GM12878 (cell line): ENCODE results near the gene PCTP.

Experiments used
- CHD1 ChIP-seq: IDR thresholded peaks from 2 replicates; pipeline ENCODE4 v1.6.1; 2012; ENCODE audit warnings: low read depth, low read length, improper control_type of control experiment
- CREM ChIP-seq: IDR thresholded peaks from 2 replicates; pipeline ENCODE4 v1.6.1; 2014; ENCODE audit warnings: antibody characterized with exemption, low read depth
- EP300 ChIP-seq, 2 experiments: fragments of 150-350 bp in 1 of 2; IDR thresholded peaks; 2 replicates each; pipeline ENCODE4 v1.6.1; 2011 to 2012; ENCODE audit warnings: low read depth in 2 of 2, low read length in 2 of 2, borderline replicate concordance in 1 of 2, improper control_type of control experiment in 1 of 2, inconsistent platforms in 1 of 2; ENCODE audit not compliant: control insufficient read depth in 1 of 2
- HCFC1 ChIP-seq: fragments of 150-350 bp; IDR thresholded peaks from 2 replicates; pipeline ENCODE4 v1.6.1; 2014; ENCODE audit warnings: low read length
- MYC ChIP-seq: IDR thresholded peaks from 2 replicates; pipeline ENCODE4 v1.6.1; 2011; ENCODE audit warnings: mild to moderate bottlenecking, low read length, moderate library complexity, inconsistent platforms; ENCODE audit not compliant: insufficient read depth, insufficient replicate concordance, insufficient read length, severe bottlenecking
- NFYA ChIP-seq: IDR thresholded peaks from 2 replicates; pipeline ENCODE4 v1.6.1; 2011; ENCODE audit warnings: low read depth, mild to moderate bottlenecking, low read length, improper control_type of control experiment, borderline replicate concordance
- POLR2A ChIP-seq: IDR thresholded peaks from 2 replicates; pipeline ENCODE4 v1.6.1; 2011; ENCODE audit warnings: low read depth, mild to moderate bottlenecking, low read length
- RFX5 ChIP-seq: IDR thresholded peaks from 2 replicates; pipeline ENCODE4 v1.6.1; 2011; ENCODE audit warnings: low read depth, low read length, improper control_type of control experiment
- YY1 ChIP-seq: IDR thresholded peaks from 2 replicates; pipeline ENCODE4 v1.6.1; 2011; ENCODE audit warnings: low read depth, mild to moderate bottlenecking, low read length
- ZNF24 ChIP-seq: fragments of 450-650 bp; IDR thresholded peaks from 2 replicates; pipeline ENCODE4 v1.6.1; 2017; ENCODE audit warnings: antibody characterized with exemption, mild to moderate bottlenecking
- TF ChIP-seq, protein P1 (sequence below): IDR thresholded peaks from 2 replicates; pipeline ENCODE4 v1.6.1; 2011; ENCODE audit warnings: mild to moderate bottlenecking, low read depth, low read length, moderate library complexity; ENCODE audit not compliant: insufficient replicate concordance
- TF ChIP-seq, protein P2 (sequence below), 3 experiments: IDR thresholded peaks in 2 of 3; conservative IDR thresholded peaks in 1 of 3; 2 replicates each; pipeline ENCODE4 v1.5.1; 2011; ENCODE audit warnings: low read depth in 3 of 3, low read length in 3 of 3, mild to moderate bottlenecking in 3 of 3, control low read depth in 2 of 3, moderate library complexity in 2 of 3, inconsistent platforms in 1 of 3, mixed read lengths in 1 of 3; ENCODE audit not compliant: control insufficient read depth in 2 of 3, insufficient read depth in 1 of 3; ENCODE audit errors: extremely low read depth in 1 of 3

DNA sequence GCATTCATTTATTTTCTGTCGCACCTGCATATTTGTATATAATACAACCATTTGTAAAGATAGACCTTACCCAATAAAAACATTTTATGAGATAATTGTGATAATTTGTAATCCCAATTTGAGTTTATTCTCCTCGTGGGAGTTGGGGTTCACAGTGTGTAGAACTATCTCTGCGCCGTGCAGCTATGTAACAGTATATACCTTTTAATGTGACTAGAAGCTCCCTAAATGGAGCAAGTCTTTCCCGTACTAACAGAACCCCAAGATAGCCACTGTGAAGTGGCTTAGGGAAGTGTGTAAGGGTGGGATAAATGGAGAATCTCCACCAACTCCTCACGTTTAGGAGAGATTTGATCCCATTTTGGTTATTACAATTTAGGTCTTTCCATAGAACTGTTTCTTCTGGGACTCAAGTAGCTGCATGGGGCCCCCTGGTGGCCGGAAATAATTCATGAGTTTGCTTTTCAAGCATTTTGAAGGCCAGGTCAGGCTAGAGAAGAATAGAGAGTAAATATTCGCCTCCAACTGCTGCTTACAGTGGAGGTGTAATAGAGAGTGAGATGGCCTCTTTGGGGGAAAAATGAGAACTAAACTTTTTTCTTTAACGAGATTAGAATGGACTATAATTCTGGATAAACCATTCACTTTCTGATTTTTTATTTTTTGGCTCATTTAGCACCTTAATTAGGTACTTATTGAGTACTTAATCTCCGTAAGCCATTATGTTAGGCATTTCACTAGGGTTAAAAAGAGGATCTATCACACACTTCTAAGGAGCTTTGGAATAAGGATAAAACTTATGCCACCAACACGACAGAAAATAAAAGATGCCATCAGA, 32.7 kb upstream of the PCTP start:
- TF ChIP-seq YY1 (no peak), CREM (no peak), HCFC1 (no peak), RFX5 (no peak), POLR2A (no peak), MYC (no peak), ZNF24 (no peak), EP300 (IDR thresholded peaks at IDR 0.05; ENCODE audit: borderline replicate concordance in 1 of 2, control insufficient read depth in 1 of 2, low read depth in 2 of 2, low read length in 2 of 2) (no peak), NFYA (no peak), CHD1 (no peak)
- TF ChIP-seq, protein P1, sequence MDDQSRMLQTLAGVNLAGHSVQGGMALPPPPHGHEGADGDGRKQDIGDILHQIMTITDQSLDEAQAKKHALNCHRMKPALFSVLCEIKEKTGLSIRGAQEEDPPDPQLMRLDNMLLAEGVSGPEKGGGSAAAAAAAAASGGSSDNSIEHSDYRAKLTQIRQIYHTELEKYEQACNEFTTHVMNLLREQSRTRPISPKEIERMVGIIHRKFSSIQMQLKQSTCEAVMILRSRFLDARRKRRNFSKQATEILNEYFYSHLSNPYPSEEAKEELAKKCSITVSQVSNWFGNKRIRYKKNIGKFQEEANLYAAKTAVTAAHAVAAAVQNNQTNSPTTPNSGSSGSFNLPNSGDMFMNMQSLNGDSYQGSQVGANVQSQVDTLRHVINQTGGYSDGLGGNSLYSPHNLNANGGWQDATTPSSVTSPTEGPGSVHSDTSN = no peak
- TF ChIP-seq, protein P2, sequence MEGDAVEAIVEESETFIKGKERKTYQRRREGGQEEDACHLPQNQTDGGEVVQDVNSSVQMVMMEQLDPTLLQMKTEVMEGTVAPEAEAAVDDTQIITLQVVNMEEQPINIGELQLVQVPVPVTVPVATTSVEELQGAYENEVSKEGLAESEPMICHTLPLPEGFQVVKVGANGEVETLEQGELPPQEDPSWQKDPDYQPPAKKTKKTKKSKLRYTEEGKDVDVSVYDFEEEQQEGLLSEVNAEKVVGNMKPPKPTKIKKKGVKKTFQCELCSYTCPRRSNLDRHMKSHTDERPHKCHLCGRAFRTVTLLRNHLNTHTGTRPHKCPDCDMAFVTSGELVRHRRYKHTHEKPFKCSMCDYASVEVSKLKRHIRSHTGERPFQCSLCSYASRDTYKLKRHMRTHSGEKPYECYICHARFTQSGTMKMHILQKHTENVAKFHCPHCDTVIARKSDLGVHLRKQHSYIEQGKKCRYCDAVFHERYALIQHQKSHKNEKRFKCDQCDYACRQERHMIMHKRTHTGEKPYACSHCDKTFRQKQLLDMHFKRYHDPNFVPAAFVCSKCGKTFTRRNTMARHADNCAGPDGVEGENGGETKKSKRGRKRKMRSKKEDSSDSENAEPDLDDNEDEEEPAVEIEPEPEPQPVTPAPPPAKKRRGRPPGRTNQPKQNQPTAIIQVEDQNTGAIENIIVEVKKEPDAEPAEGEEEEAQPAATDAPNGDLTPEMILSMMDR (IDR thresholded peaks at IDR 0.05 in 2 of 3, conservative IDR thresholded peaks at IDR 0.05 in 1 of 3; ENCODE audit: control insufficient read depth in 2 of 3, extremely low read depth in 1 of 3, insufficient read depth in 1 of 3, low read depth in 3 of 3, low read length in 3 of 3) = peak; percentile 65 to 74 (median 66); a peak in 5 of 6 replicates
